ENCODE results near the gene CIITA. TPM values are rescaled to one million over a fixed set of nuclear protein-coding genes. Genes with fewer than 3 reads are reported as not detected.

Gene CIITA
- total RNA-seq, 4 donors from 2014 or later: 1.2 to 26.9 (median 13.9) TPM

- H3K27me3 ChIP-seq: no peaks in the 10 kb centered on the region
- 9 to 17% methylated on average over 6 to 10 of the region's 10 CpGs for whole genome bisulfite sequencing, 2 donors (ENCODE audit: low coverage in 1 of 2)
- in situ Hi-C loops (cut with MboI; ENCODE audit: low pct_ligation_motif_present in 1 of 4, low pct_unique_long_range_greater_than_20kb in 1 of 4, low sequenced_read_pairs in 3 of 4) (loop anchor here in 1 of 4 donors (25.0 kb wide), 1 partner anchor 109 kb away; no protein-coding TSS in a partner anchor), intact Hi-C loops (cut with DNase I; ENCODE audit: low total_unique reads) (no loop called here)
- H3K36me3 ChIP-seq: no peaks in the 10 kb centered on the region
- no peaks in the 10 kb centered on the region for H3K9me3 ChIP-seq
- peak; percentile 86 for DNase-seq
- TF ChIP-seq POLR2AphosphoS5 (IDR thresholded peaks at IDR 0.05): no peak
- no peak for TF ChIP-seq EP300 (IDR thresholded peaks at IDR 0.05; ENCODE audit: low read depth)
- no peak for TF ChIP-seq CTCF (IDR thresholded peaks at IDR 0.05)
- no peak for TF ChIP-seq POLR2A (IDR thresholded peaks at IDR 0.05)
- peaks cover 0 to 25% (median 19%) of the 10 kb centered on the region in 4 donors for H3K4me1 ChIP-seq
- no peak overlapping the region for H3K4me3 ChIP-seq
- peak overlapping the region; percentile 40 to 72 (median 56) for H3K27ac ChIP-seq
These were observed 5.6 kb upstream of the CIITA start for GRCh38 chr16:10871157-10871991.

DNA sequence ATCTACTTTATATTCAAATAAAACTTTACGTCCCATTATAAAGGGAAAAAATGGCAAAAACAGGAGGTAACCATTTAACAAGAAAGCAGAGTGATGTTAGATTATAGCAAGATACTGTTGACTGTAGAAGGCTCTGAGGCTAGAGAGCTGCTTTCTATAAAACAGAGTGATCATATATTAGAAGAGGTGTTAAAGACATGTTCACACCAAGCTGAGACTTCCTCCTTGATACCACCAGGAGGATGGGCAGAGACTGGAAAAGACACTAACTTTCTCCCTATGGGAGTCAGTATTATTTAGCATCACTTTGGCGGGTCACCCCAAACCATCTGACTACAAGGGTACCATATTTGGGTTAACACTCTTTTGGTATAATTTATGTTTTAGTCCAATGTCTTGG is 687 bp upstream of the CIITA start:
- no peak for DNase-seq
- no peaks in the 10 kb centered on the region for H3K36me3 ChIP-seq
- WGBS, 2 donors (ENCODE audit: low coverage in 1 of 2): 66% methylated on average over 2 of the region's 2 CpGs; no CpG with 5 or more reads in 1 of the 2 donors
- in situ Hi-C loops (cut with MboI; ENCODE audit: low pct_ligation_motif_present in 1 of 4, low pct_unique_long_range_greater_than_20kb in 1 of 4, low sequenced_read_pairs in 3 of 4): loop anchor here in 1 of 4 donors (25.0 kb wide), 1 partner anchor 614 kb away; no protein-coding TSS in a partner anchor
- intact Hi-C loops (cut with DNase I; ENCODE audit: low total_unique reads): no loop called here
- no peaks in the 10 kb centered on the region for H3K9me3 ChIP-seq
- peaks cover 0 to 32% (median 23%) of the 10 kb centered on the region in 4 donors for H3K4me1 ChIP-seq
- TF ChIP-seq POLR2A (IDR thresholded peaks at IDR 0.05): no peak
- TF ChIP-seq POLR2AphosphoS5 (IDR thresholded peaks at IDR 0.05): no peak
- no peak for TF ChIP-seq CTCF (IDR thresholded peaks at IDR 0.05)
- TF ChIP-seq EP300 (IDR thresholded peaks at IDR 0.05; ENCODE audit: low read depth): no peak
- H3K27me3 ChIP-seq: peaks cover 17% of the 10 kb centered on the region
- no peak overlapping the region for H3K4me3 ChIP-seq
- H3K27ac ChIP-seq: peak overlapping the region in 1 of 4 donors; percentile 8

DNA sequence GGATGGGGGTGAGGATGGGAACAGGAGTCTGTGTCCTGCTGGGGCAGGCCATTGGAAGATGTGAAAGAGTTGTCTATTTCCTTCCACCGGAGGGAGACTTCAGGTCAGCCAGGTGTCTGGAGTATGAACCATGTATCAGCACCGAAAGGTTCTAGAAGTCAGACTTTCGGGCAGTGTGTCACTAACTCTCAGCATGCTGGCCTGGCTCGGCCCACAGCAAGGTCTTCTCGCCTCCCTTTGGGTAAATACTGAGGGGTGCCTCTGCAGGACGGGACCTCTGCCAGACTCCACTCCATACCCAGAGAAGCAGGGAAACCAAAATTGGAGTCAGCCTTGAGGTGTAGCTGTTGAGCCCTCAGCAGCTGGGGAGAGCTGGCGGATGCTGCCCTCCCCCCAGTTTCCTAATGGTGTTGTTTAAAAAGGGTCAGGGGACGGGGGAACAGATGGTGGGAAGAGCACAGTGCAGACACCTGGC is 507 bp downstream of the CIITA start:
- TF ChIP-seq CTCF (IDR thresholded peaks at IDR 0.05) (no peak), POLR2AphosphoS5 (IDR thresholded peaks at IDR 0.05) (no peak), EP300 (IDR thresholded peaks at IDR 0.05; ENCODE audit: low read depth) (no peak), POLR2A (IDR thresholded peaks at IDR 0.05) (no peak)
- WGBS, 2 donors (ENCODE audit: low coverage in 1 of 2): 73% methylated on average over 8 of the region's 8 CpGs; no CpG with 5 or more reads in 1 of the 2 donors
- Histone ChIP-seq H3K27ac (peak overlapping the region in 3 of 4 donors; percentile 28 to 61 (median 53)), H3K4me1 (peaks cover 0 to 26% (median 14%) of the 10 kb centered on the region in 4 donors), H3K36me3 (no peaks in the 10 kb centered on the region), H3K4me3 (peak overlapping the region in 2 of 4 donors; percentile 0 to 31), H3K9me3 (no peaks in the 10 kb centered on the region), H3K27me3 (peaks cover 17% of the 10 kb centered on the region)
- in situ Hi-C loops (cut with MboI; ENCODE audit: low pct_ligation_motif_present in 1 of 4, low pct_unique_long_range_greater_than_20kb in 1 of 4, low sequenced_read_pairs in 3 of 4) (loop anchor here in 1 of 4 donors (25.0 kb wide), 1 partner anchor 615 kb away; no protein-coding TSS in a partner anchor), intact Hi-C loops (cut with DNase I; ENCODE audit: low total_unique reads) (no loop called here)
- no peak for DNase-seq

- intact Hi-C loops (cut with DNase I; ENCODE audit: low total_unique reads): no loop called here
These were observed 1.3 kb downstream of the CIITA start for GRCh38 chr16:10878328-10878643.

More at GRCh38 chr16:10878328-10878643, 1.3 kb downstream of the CIITA start:
- TF ChIP-seq CTCF (IDR thresholded peaks at IDR 0.05) (no peak), POLR2A (IDR thresholded peaks at IDR 0.05) (no peak), POLR2AphosphoS5 (IDR thresholded peaks at IDR 0.05) (no peak), EP300 (IDR thresholded peaks at IDR 0.05; ENCODE audit: low read depth) (no peak)
- H3K27ac ChIP-seq: peak overlapping the region; percentile 41 to 69 (median 52)
- no peak for DNase-seq
- no peaks in the 10 kb centered on the region for H3K36me3 ChIP-seq
- peak overlapping the region; percentile 38 to 66 (median 52) for H3K4me3 ChIP-seq
- 0 to 19% methylated on average over 1 to 4 of the region's 4 CpGs for WGBS, 2 donors (ENCODE audit: low coverage in 1 of 2)
- in situ Hi-C loops (cut with MboI; ENCODE audit: low pct_ligation_motif_present in 1 of 4, low pct_unique_long_range_greater_than_20kb in 1 of 4, low sequenced_read_pairs in 3 of 4): loop anchor here in 1 of 4 donors (25.0 kb wide), 1 partner anchor 616 kb away; no protein-coding TSS in a partner anchor
- peaks cover 0 to 26% (median 14%) of the 10 kb centered on the region in 4 donors for H3K4me1 ChIP-seq
- H3K27me3 ChIP-seq: peaks cover 17% of the 10 kb centered on the region
- no peaks in the 10 kb centered on the region for H3K9me3 ChIP-seq

Data from transverse colon (tissue), 4 donors.